ENCODE data around the gene COA6.

DNA sequence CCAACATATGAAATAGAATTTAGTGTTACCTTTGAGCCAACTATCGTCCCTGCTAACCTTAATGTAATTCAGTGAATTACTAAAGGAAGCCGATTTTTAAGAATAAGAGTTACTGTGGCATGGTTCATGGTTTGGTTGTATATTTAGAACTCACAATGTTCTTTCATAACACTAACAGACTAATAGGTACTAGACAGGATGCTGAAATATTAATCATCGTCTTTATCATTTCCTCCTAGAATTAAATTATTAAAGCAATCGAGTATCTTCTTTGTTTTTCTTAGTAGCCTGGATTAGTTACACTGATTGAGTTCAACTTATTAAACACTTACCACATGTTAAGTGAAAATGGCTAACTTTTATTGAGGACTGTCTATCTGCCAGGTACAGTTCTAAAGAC is 58.0 kb downstream of the COA6 start:
- TF ChIP-seq SMAD9 (CRISPR knock-in tag; IDR thresholded peaks at IDR 0.05) (no peak), SP5 (CRISPR knock-in tag; IDR thresholded peaks at IDR 0.05; ENCODE audit: borderline replicate concordance, low read depth) (no peak), RFX5 (IDR thresholded peaks at IDR 0.05; ENCODE audit: low read depth, low read length) (no peak), MXI1 (IDR thresholded peaks at IDR 0.05; ENCODE audit: borderline replicate concordance, low read depth, low read length) (no peak), REXO4 (CRISPR knock-in tag; IDR thresholded peaks at IDR 0.05; ENCODE audit: borderline replicate concordance) (no peak), GABPB1 (CRISPR knock-in tag; IDR thresholded peaks at IDR 0.05) (no peak)
- TF ChIP-seq, protein P1, sequence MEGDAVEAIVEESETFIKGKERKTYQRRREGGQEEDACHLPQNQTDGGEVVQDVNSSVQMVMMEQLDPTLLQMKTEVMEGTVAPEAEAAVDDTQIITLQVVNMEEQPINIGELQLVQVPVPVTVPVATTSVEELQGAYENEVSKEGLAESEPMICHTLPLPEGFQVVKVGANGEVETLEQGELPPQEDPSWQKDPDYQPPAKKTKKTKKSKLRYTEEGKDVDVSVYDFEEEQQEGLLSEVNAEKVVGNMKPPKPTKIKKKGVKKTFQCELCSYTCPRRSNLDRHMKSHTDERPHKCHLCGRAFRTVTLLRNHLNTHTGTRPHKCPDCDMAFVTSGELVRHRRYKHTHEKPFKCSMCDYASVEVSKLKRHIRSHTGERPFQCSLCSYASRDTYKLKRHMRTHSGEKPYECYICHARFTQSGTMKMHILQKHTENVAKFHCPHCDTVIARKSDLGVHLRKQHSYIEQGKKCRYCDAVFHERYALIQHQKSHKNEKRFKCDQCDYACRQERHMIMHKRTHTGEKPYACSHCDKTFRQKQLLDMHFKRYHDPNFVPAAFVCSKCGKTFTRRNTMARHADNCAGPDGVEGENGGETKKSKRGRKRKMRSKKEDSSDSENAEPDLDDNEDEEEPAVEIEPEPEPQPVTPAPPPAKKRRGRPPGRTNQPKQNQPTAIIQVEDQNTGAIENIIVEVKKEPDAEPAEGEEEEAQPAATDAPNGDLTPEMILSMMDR (CRISPR knock-in tag; IDR thresholded peaks at IDR 0.05), result no peak
- TF ChIP-seq, protein P2, sequence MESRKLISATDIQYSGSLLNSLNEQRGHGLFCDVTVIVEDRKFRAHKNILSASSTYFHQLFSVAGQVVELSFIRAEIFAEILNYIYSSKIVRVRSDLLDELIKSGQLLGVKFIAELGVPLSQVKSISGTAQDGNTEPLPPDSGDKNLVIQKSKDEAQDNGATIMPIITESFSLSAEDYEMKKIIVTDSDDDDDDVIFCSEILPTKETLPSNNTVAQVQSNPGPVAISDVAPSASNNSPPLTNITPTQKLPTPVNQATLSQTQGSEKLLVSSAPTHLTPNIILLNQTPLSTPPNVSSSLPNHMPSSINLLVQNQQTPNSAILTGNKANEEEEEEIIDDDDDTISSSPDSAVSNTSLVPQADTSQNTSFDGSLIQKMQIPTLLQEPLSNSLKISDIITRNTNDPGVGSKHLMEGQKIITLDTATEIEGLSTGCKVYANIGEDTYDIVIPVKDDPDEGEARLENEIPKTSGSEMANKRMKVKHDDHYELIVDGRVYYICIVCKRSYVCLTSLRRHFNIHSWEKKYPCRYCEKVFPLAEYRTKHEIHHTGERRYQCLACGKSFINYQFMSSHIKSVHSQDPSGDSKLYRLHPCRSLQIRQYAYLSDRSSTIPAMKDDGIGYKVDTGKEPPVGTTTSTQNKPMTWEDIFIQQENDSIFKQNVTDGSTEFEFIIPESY (CRISPR knock-in tag; IDR thresholded peaks at IDR 0.05), result no peak
- TF ChIP-seq, protein P3, sequence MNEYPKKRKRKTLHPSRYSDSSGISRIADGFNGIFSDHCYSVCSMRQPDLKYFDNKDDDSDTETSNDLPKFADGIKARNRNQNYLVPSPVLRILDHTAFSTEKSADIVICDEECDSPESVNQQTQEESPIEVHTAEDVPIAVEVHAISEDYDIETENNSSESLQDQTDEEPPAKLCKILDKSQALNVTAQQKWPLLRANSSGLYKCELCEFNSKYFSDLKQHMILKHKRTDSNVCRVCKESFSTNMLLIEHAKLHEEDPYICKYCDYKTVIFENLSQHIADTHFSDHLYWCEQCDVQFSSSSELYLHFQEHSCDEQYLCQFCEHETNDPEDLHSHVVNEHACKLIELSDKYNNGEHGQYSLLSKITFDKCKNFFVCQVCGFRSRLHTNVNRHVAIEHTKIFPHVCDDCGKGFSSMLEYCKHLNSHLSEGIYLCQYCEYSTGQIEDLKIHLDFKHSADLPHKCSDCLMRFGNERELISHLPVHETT (CRISPR knock-in tag; conservative IDR thresholded peaks at IDR 0.05), result no peak
- TF ChIP-seq, protein P4, sequence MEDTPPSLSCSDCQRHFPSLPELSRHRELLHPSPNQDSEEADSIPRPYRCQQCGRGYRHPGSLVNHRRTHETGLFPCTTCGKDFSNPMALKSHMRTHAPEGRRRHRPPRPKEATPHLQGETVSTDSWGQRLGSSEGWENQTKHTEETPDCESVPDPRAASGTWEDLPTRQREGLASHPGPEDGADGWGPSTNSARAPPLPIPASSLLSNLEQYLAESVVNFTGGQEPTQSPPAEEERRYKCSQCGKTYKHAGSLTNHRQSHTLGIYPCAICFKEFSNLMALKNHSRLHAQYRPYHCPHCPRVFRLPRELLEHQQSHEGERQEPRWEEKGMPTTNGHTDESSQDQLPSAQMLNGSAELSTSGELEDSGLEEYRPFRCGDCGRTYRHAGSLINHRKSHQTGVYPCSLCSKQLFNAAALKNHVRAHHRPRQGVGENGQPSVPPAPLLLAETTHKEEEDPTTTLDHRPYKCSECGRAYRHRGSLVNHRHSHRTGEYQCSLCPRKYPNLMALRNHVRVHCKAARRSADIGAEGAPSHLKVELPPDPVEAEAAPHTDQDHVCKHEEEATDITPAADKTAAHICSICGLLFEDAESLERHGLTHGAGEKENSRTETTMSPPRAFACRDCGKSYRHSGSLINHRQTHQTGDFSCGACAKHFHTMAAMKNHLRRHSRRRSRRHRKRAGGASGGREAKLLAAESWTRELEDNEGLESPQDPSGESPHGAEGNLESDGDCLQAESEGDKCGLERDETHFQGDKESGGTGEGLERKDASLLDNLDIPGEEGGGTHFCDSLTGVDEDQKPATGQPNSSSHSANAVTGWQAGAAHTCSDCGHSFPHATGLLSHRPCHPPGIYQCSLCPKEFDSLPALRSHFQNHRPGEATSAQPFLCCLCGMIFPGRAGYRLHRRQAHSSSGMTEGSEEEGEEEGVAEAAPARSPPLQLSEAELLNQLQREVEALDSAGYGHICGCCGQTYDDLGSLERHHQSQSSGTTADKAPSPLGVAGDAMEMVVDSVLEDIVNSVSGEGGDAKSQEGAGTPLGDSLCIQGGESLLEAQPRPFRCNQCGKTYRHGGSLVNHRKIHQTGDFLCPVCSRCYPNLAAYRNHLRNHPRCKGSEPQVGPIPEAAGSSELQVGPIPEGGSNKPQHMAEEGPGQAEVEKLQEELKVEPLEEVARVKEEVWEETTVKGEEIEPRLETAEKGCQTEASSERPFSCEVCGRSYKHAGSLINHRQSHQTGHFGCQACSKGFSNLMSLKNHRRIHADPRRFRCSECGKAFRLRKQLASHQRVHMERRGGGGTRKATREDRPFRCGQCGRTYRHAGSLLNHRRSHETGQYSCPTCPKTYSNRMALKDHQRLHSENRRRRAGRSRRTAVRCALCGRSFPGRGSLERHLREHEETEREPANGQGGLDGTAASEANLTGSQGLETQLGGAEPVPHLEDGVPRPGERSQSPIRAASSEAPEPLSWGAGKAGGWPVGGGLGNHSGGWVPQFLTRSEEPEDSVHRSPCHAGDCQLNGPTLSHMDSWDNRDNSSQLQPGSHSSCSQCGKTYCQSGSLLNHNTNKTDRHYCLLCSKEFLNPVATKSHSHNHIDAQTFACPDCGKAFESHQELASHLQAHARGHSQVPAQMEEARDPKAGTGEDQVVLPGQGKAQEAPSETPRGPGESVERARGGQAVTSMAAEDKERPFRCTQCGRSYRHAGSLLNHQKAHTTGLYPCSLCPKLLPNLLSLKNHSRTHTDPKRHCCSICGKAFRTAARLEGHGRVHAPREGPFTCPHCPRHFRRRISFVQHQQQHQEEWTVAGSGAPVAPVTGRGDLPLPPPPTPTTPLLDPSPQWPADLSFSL (CRISPR knock-in tag; IDR thresholded peaks at IDR 0.05), result no peak

Data from HepG2 (cell line).